ENCODE measurements around the gene PYDC1.
"Not testable (repeated sequence)": the region's sequence is repeated elsewhere in the genome, so short reads cannot be mapped to it uniquely, and the experiment has no call there.

The PYDC1 gene

GRCh38 chr16:31177136-31177535 is 39.8 kb downstream of the PYDC1 start:
- peak; percentile 35 for DNase-seq

GRCh38 chr16:31170048-31170447 is 46.9 kb downstream of the PYDC1 start:
- not testable (repeated sequence) for DNase-seq

GRCh38 chr16:31168848-31169247 is 48.1 kb downstream of the PYDC1 start:
- no peak for DNase-seq

GRCh38 chr16:31167315-31167714 is 49.6 kb downstream of the PYDC1 start:
- DNase-seq: no peak

All from T-helper 9 cell (primary cell).